Activated CD4-positive, alpha-beta memory T cell treated with anti-CD3 and anti-CD28 coated beads for 36 hours (primary cell): ENCODE results near the gene NKX1-1. TPM values are rescaled to one million over a fixed set of nuclear protein-coding genes. Genes with fewer than 3 reads are reported as not detected.

Source experiments
- CTCF ChIA-PET: fragments of 350-600 bp; sonication (Branson Sonifier 250); formaldehyde crosslinking; loops from one replicate; lab custom pipeline; 2021; ENCODE audit warnings: antibody characterized with exemption, inconsistent platforms; lab: Charles Lee
- POLR2A ChIA-PET: fragments of 350-600 bp; sonication (Branson Sonifier 250); formaldehyde crosslinking; loops from one replicate; lab custom pipeline; 2021; ENCODE audit warnings: antibody characterized with exemption; lab: Charles Lee
- DNase-seq: peaks from one replicate; pipeline ENCODE4 v3.0.0-alpha.2; 2020
- H3K27ac Mint-ChIP-seq: one replicate; pipeline ENCODE4 v1.8.0; 2021; ENCODE audit warnings: mixed read lengths
- H3K27me3 Mint-ChIP-seq: one replicate; pipeline ENCODE4 v1.8.0; 2021; ENCODE audit warnings: mixed read lengths
- H3K36me3 Mint-ChIP-seq: one replicate; pipeline ENCODE4 v1.8.0; 2021; ENCODE audit warnings: mixed read lengths
- H3K4me1 Mint-ChIP-seq: one replicate; pipeline ENCODE4 v1.8.0; 2021; ENCODE audit warnings: low read depth, mixed read lengths
- H3K4me3 Mint-ChIP-seq: one replicate; pipeline ENCODE4 v1.8.0; 2021; ENCODE audit warnings: mild to moderate bottlenecking, mixed read lengths
- H3K9me3 Mint-ChIP-seq: one replicate; pipeline ENCODE4 v1.8.0; 2021; ENCODE audit warnings: mixed read lengths
- intact Hi-C: fragments of 100-400 bp; cut with micrococcal nuclease; formaldehyde crosslinking; loops from one replicate; pipeline ENCODE4 v1.15.1; 2023
- total RNA-seq, 2 experiments: library from RNA; stranded (reverse); gene quantifications; one replicate each; pipeline ENCODE4 v1.2.3, GENCODE V29; 2021

Gene NKX1-1
- total RNA-seq, 2 experiments from 2014 or later, result not detected

- peaks cover 27% of the 10 kb centered on the region for H3K36me3 Mint-ChIP-seq
These were observed 22.3 kb downstream of the NKX1-1 start for GRCh38 chr4:1383728-1384591.

GRCh38 chr4:1382776-1383727 is 23.2 kb downstream of the NKX1-1 start:
- Mint-ChIP-seq H3K27ac (no peak overlapping the region), H3K4me1 (no peaks in the 10 kb centered on the region), H3K9me3 (no peaks in the 10 kb centered on the region), H3K27me3 (no peaks in the 10 kb centered on the region), H3K4me3 (no peak overlapping the region), H3K36me3 (peaks cover 19% of the 10 kb centered on the region)
- DNase-seq, result no peak
- intact Hi-C loops, result no loop called here
- ChIA-PET CTCF (no interaction called here), POLR2A (no interaction called here)

More at GRCh38 chr4:1383728-1384591, 22.3 kb downstream of the NKX1-1 start:
- POLR2A ChIA-PET, result no interaction called here
- H3K9me3 Mint-ChIP-seq, result peaks cover 9% of the 10 kb centered on the region
- H3K27me3 Mint-ChIP-seq, result no peaks in the 10 kb centered on the region
- CTCF ChIA-PET, result no interaction called here
- no peak overlapping the region for H3K4me3 Mint-ChIP-seq
- no peak for DNase-seq
- H3K4me1 Mint-ChIP-seq, result no peaks in the 10 kb centered on the region
- no peak overlapping the region for H3K27ac Mint-ChIP-seq
- intact Hi-C loops, result no loop called here

GRCh38 chr4:1381944-1382541 is 24.2 kb downstream of the NKX1-1 start:
- Mint-ChIP-seq H3K4me3 (no peak overlapping the region), H3K27me3 (no peaks in the 10 kb centered on the region), H3K36me3 (peaks cover 12% of the 10 kb centered on the region), H3K9me3 (no peaks in the 10 kb centered on the region), H3K27ac (no peak overlapping the region), H3K4me1 (no peaks in the 10 kb centered on the region)
- no peak for DNase-seq
- CTCF ChIA-PET, result no interaction called here
- intact Hi-C loops, result no loop called here
- POLR2A ChIA-PET, result no interaction called here

- Mint-ChIP-seq H3K9me3 (no peaks in the 10 kb centered on the region), H3K27me3 (no peaks in the 10 kb centered on the region), H3K27ac (no peak overlapping the region), H3K4me3 (no peak overlapping the region), H3K36me3 (peaks cover 6% of the 10 kb centered on the region), H3K4me1 (no peaks in the 10 kb centered on the region)
- DNase-seq, result no peak
- ChIA-PET CTCF (no interaction called here), POLR2A (no interaction called here)
- intact Hi-C loops, result no loop called here
These were observed 25.0 kb downstream of the NKX1-1 start for GRCh38 chr4:1381181-1381621.

- intact Hi-C loops, result no loop called here
- no peak overlapping the region for H3K4me3 Mint-ChIP-seq
- CTCF ChIA-PET, result no interaction called here
- no peak for DNase-seq
- H3K36me3 Mint-ChIP-seq, result peaks cover under 1% of the 10 kb centered on the region
- H3K9me3 Mint-ChIP-seq, result no peaks in the 10 kb centered on the region
- H3K27me3 Mint-ChIP-seq, result no peaks in the 10 kb centered on the region
- H3K27ac Mint-ChIP-seq, result no peak overlapping the region
- H3K4me1 Mint-ChIP-seq, result no peaks in the 10 kb centered on the region
- POLR2A ChIA-PET, result no interaction called here
These were observed 25.7 kb downstream of the NKX1-1 start for GRCh38 chr4:1380368-1381151.

- no peak for DNase-seq
- ChIA-PET POLR2A (no interaction called here), CTCF (no interaction called here)
- H3K27ac Mint-ChIP-seq, result no peak overlapping the region
- no peaks in the 10 kb centered on the region for H3K36me3 Mint-ChIP-seq
- H3K27me3 Mint-ChIP-seq, result no peaks in the 10 kb centered on the region
- intact Hi-C loops, result no loop called here
- no peaks in the 10 kb centered on the region for H3K4me1 Mint-ChIP-seq
- no peak overlapping the region for H3K4me3 Mint-ChIP-seq
- no peaks in the 10 kb centered on the region for H3K9me3 Mint-ChIP-seq
These were observed 26.4 kb downstream of the NKX1-1 start for GRCh38 chr4:1379801-1380331.

- H3K27me3 Mint-ChIP-seq, result no peaks in the 10 kb centered on the region
- no peaks in the 10 kb centered on the region for H3K4me1 Mint-ChIP-seq
- no peak for DNase-seq
- no peak overlapping the region for H3K4me3 Mint-ChIP-seq
- no peaks in the 10 kb centered on the region for H3K36me3 Mint-ChIP-seq
- H3K27ac Mint-ChIP-seq, result no peak overlapping the region
- intact Hi-C loops, result no loop called here
- ChIA-PET POLR2A (no interaction called here), CTCF (no interaction called here)
- no peaks in the 10 kb centered on the region for H3K9me3 Mint-ChIP-seq
These were observed 26.9 kb downstream of the NKX1-1 start for GRCh38 chr4:1379351-1379781.

- no peak for DNase-seq
- ChIA-PET CTCF (no interaction called here), POLR2A (no interaction called here)
- no peaks in the 10 kb centered on the region for H3K9me3 Mint-ChIP-seq
- H3K36me3 Mint-ChIP-seq, result no peaks in the 10 kb centered on the region
- no peaks in the 10 kb centered on the region for H3K4me1 Mint-ChIP-seq
- intact Hi-C loops, result no loop called here
- no peak overlapping the region for H3K4me3 Mint-ChIP-seq
- H3K27ac Mint-ChIP-seq, result no peak overlapping the region
- no peaks in the 10 kb centered on the region for H3K27me3 Mint-ChIP-seq
These were observed 27.5 kb downstream of the NKX1-1 start for GRCh38 chr4:1378559-1379231.

- DNase-seq, result no peak
- Mint-ChIP-seq H3K27me3 (no peaks in the 10 kb centered on the region), H3K27ac (no peak overlapping the region), H3K4me1 (no peaks in the 10 kb centered on the region), H3K9me3 (no peaks in the 10 kb centered on the region), H3K36me3 (no peaks in the 10 kb centered on the region), H3K4me3 (no peak overlapping the region)
- POLR2A ChIA-PET, result no interaction called here
- CTCF ChIA-PET, result no interaction called here
- intact Hi-C loops, result no loop called here
These were observed 28.5 kb downstream of the NKX1-1 start for GRCh38 chr4:1377606-1378261.

GRCh38 chr4:1376841-1377605 is 29.2 kb downstream of the NKX1-1 start:
- CTCF ChIA-PET, result no interaction called here
- intact Hi-C loops, result no loop called here
- DNase-seq, result no peak
- no peaks in the 10 kb centered on the region for H3K27me3 Mint-ChIP-seq
- H3K9me3 Mint-ChIP-seq, result no peaks in the 10 kb centered on the region
- H3K36me3 Mint-ChIP-seq, result peaks cover 5% of the 10 kb centered on the region
- H3K27ac Mint-ChIP-seq, result no peak overlapping the region
- H3K4me1 Mint-ChIP-seq, result no peaks in the 10 kb centered on the region
- no peak overlapping the region for H3K4me3 Mint-ChIP-seq
- POLR2A ChIA-PET, result no interaction called here
